Keratinocyte (primary cell): ENCODE results near the gene ZNF77.

Source experiments
- CTCF ChIP-seq, 3 experiments: IDR thresholded peaks in 1 of 3; conservative IDR thresholded peaks in 1 of 3; optimal IDR thresholded peaks in 1 of 3; 2 replicates in 2 of 3; 3 replicates in 1 of 3; pipeline versions ENCODE3 to v1.5.1; 2011; ENCODE audit warnings: low read length in 3 of 3, mild to moderate bottlenecking in 3 of 3, moderate library complexity in 2 of 3, control low read depth in 1 of 3, inconsistent platforms in 1 of 3; ENCODE audit not compliant: insufficient read depth in 2 of 3; ENCODE audit errors: extremely low read depth in 1 of 3
- EZH2 ChIP-seq: IDR thresholded peaks from one replicate; pipeline ENCODE4 v1.6.1; 2012; ENCODE audit warnings: inconsistent platforms, mild to moderate bottlenecking, low read length, moderate library complexity

GRCh38 chr19:2906631-2907195 lies 38.1 kb downstream of the ZNF77 start:
- TF ChIP-seq EZH2 = no peak
- TF ChIP-seq CTCF (optimal IDR thresholded peaks at IDR 0.05 in 1 of 3, IDR thresholded peaks at IDR 0.05 in 1 of 3, conservative IDR thresholded peaks at IDR 0.05 in 1 of 3; ENCODE audit: extremely low read depth in 1 of 3, insufficient read depth in 2 of 3, low read length in 3 of 3) = no peak
